Mesenchymal stem cell (in vitro differentiated cells and primary cell): ENCODE measurements around the gene C3orf38.

Source experiments
- DNase-seq: peaks from one replicate; pipeline ENCODE4 v3.0.0-alpha.2; 2013
- H2AFZ ChIP-seq: one replicate; pipeline ENCODE4 v1.6.1; 2013; ENCODE audit warnings: low read depth, mild to moderate bottlenecking, control low read depth, inconsistent platforms, low read length, moderate library complexity
- H2AK5ac ChIP-seq: 2 replicates; pipeline ENCODE4 v1.6.1; 2013; ENCODE audit warnings: low read length, moderate library complexity, mild to moderate bottlenecking, inconsistent platforms; ENCODE audit not compliant: severe bottlenecking
- H2BK120ac ChIP-seq: one replicate; pipeline ENCODE4 v1.6.1; 2013; ENCODE audit warnings: low read depth, mild to moderate bottlenecking, inconsistent platforms, low read length, moderate library complexity
- H2BK12ac ChIP-seq, 2 experiments: one replicate each; pipeline ENCODE4 v1.6.1; 2013; ENCODE audit warnings: inconsistent platforms in 2 of 2, low read length in 2 of 2, mild to moderate bottlenecking in 2 of 2, moderate library complexity in 2 of 2, control low read depth in 1 of 2
- H2BK15ac ChIP-seq: one replicate; pipeline ENCODE4 v1.6.1; 2013; ENCODE audit warnings: mild to moderate bottlenecking, low read depth, inconsistent platforms; ENCODE audit not compliant: poor library complexity, severe bottlenecking
- H2BK5ac ChIP-seq: 2 replicates; pipeline ENCODE4 v1.6.1; 2013; ENCODE audit warnings: low read depth, mild to moderate bottlenecking, low read length, control low read depth, inconsistent platforms; ENCODE audit not compliant: poor library complexity, severe bottlenecking
- H3K14ac ChIP-seq, 2 experiments: one replicate each; pipeline ENCODE4 v1.6.1; 2013; ENCODE audit warnings: inconsistent platforms in 2 of 2, low read length in 2 of 2, control low read depth in 1 of 2, mild to moderate bottlenecking in 1 of 2, moderate library complexity in 1 of 2
- H3K18ac ChIP-seq, 2 experiments: one replicate each; pipeline ENCODE4 v1.6.1; 2013; ENCODE audit warnings: inconsistent platforms in 2 of 2, low read length in 2 of 2, control low read depth in 1 of 2, low read depth in 1 of 2, mild to moderate bottlenecking in 1 of 2
- H3K23ac ChIP-seq, 2 experiments: one replicate each; pipeline ENCODE4 v1.6.1; 2013; ENCODE audit warnings: inconsistent platforms in 2 of 2, low read length in 2 of 2, mild to moderate bottlenecking in 2 of 2, moderate library complexity in 2 of 2, control low read depth in 1 of 2
- H3K27ac ChIP-seq: 2 replicates; pipeline ENCODE4 v1.5.1; 2013; ENCODE audit warnings: mild to moderate bottlenecking, moderate library complexity, low read length, control low read depth, inconsistent platforms; ENCODE audit not compliant: poor library complexity, severe bottlenecking
- H3K27me3 ChIP-seq, 2 experiments: 2 replicates each; pipeline versions ENCODE4 v1.6.1 to v1.7.0; 2013; ENCODE audit warnings: low read length in 2 of 2, mild to moderate bottlenecking in 2 of 2, moderate library complexity in 2 of 2, control low read depth in 1 of 2, inconsistent platforms in 1 of 2; ENCODE audit not compliant: control insufficient read depth in 1 of 2, insufficient read depth in 1 of 2
- H3K36me3 ChIP-seq, 2 experiments: 2 replicates each; pipeline versions ENCODE4 v1.6.1 to v1.7.0; 2013; ENCODE audit warnings: low read length in 2 of 2, control low read depth in 1 of 2, inconsistent platforms in 1 of 2, low read depth in 1 of 2, mild to moderate bottlenecking in 1 of 2; ENCODE audit not compliant: insufficient read depth in 2 of 2, control insufficient read depth in 1 of 2
- H3K4ac ChIP-seq, 2 experiments: one replicate each; pipeline ENCODE4 v1.6.1; 2013; ENCODE audit warnings: inconsistent platforms in 2 of 2, low read length in 2 of 2, mild to moderate bottlenecking in 2 of 2, moderate library complexity in 2 of 2, control low read depth in 1 of 2, low read depth in 1 of 2
- H3K4me1 ChIP-seq: 2 replicates; pipeline ENCODE4 v1.6.1; 2013; ENCODE audit warnings: low read depth, low read length, control low read depth; ENCODE audit not compliant: control insufficient read depth, insufficient read depth
- H3K4me2 ChIP-seq: 2 replicates; pipeline ENCODE4 v1.6.1; 2013; ENCODE audit warnings: low read length, mild to moderate bottlenecking, inconsistent platforms; ENCODE audit not compliant: poor library complexity, severe bottlenecking
- H3K4me3 ChIP-seq, 2 experiments: 2 replicates each; pipeline versions ENCODE4 v1.5.1 to v1.7.0; 2013; ENCODE audit warnings: low read length in 2 of 2, mild to moderate bottlenecking in 2 of 2, control low read depth in 1 of 2, low read depth in 1 of 2; ENCODE audit not compliant: insufficient read depth in 1 of 2
- H3K79me1 ChIP-seq: replicated peaks from 2 replicates; pipeline ENCODE4 v1.6.1; 2013; ENCODE audit warnings: mild to moderate bottlenecking, control low read depth, low read length, inconsistent platforms; ENCODE audit not compliant: poor library complexity, severe bottlenecking
- H3K9ac ChIP-seq: 2 replicates; pipeline ENCODE4 v1.7.0; 2013; ENCODE audit warnings: mild to moderate bottlenecking, low read length, moderate library complexity
- H3K9me3 ChIP-seq: 2 replicates; pipeline ENCODE4 v1.7.0; 2013; ENCODE audit warnings: mild to moderate bottlenecking, low read length; ENCODE audit not compliant: control insufficient read depth
- H4K8ac ChIP-seq: one replicate; pipeline ENCODE4 v1.6.1; 2013; ENCODE audit warnings: inconsistent platforms, mild to moderate bottlenecking, low read length, moderate library complexity
- H4K91ac ChIP-seq: one replicate; pipeline ENCODE4 v1.6.1; 2013; ENCODE audit warnings: mild to moderate bottlenecking, low read length, inconsistent platforms
- WGBS: methylation state at CpG from one replicate; pipeline ENCODE4 v1.1.7; 2013; ENCODE audit warnings: mixed read lengths; 5-methylcytosine and 5-hydroxymethylcytosine counted together

The C3orf38 gene

DNA sequence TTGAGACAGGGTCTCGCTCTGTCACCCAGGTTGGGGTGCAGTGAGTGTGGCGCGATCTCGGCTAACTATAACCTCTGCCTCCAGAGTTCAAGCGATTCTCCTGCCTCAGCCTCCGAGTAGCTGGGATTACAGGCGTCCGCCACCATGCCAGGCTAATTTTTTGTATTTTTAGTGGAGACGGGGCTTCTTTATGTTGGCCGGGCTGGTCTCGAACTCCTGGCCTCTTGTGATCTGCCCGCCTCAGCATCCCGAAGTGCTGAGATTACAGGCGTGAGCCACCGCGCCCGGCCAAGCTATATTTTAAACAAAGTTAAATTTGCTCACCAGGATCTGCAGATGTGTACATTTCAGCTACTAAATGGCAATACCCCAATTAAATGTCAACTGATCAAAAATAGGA is 1.1 kb upstream of the C3orf38 start:
- Histone ChIP-seq H2BK5ac (no peak overlapping the region), H2BK15ac (no peak overlapping the region), H3K9ac (peak overlapping the region; percentile 98), H3K9me3 (no peaks in the 10 kb centered on the region), H2AFZ (no peak overlapping the region), H2BK120ac (no peak overlapping the region), H3K14ac (no peak overlapping the region), H3K4me2 (peak overlapping the region; percentile 92), H3K23ac (no peak overlapping the region), H3K27me3 (no peaks in the 10 kb centered on the region), H3K4me1 (peaks cover 3% of the 10 kb centered on the region), H3K36me3 (peaks cover 2 to 7% of the 10 kb centered on the region in 2 experiments), H3K79me1 (peaks cover 10% of the 10 kb centered on the region), H3K4me3 (peak overlapping the region in 1 of 2 experiments; percentile 99), H3K27ac (no peak overlapping the region), H2BK12ac (no peak overlapping the region), H3K18ac (no peak overlapping the region), H4K91ac (no peak overlapping the region), H2AK5ac (no peak overlapping the region), H4K8ac (no peak overlapping the region), H3K4ac (no peak overlapping the region)
- 90% methylated on average over 17 of the region's 17 CpGs for WGBS
- no peak for DNase-seq

DNA sequence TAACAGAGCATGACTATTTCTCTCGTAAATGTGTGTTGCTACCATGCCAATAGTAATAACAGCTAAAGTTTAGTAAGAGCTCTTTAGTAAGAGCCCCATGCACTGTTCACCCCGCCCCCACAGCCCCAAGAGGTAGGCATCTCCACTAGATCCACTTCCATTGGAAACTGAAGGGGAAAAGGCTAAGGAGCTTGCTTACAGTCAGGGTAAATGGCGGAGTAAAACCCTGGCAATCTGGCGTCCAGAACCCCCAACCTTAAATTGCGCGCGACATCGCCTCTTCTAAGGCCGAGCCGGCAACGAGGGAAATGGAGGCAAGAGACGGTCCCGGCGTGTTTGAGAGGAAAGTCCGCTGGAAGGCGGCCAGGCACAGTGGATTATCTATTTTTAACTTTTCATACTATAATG is 654 bp upstream of the C3orf38 start:
- peak overlapping the region; percentile 92 for H3K4me2 ChIP-seq

DNA sequence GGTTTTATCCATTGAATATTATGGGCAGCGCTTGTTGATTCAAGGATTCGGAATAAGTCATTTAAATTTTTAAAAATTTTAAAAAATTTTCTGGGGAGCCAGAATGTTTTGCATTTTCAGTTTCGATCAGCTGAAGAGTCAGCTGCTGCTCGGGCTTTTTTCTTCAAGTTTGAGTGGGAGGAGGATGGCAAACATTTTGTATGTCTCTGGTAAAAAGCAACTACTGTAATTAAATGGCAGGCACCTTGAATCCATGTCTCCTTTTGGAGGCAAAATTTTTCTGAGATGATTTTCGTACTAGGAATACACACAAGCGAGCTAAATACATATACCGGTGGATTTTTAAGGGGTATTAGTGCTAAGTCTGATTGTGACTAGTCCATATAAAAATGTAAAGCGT is 612 bp downstream of the C3orf38 start:
- peak overlapping the region in 1 of 2 experiments; percentile 74 for H3K14ac ChIP-seq
- H3K23ac ChIP-seq, result peak overlapping the region in 1 of 2 experiments; percentile 75
- H2BK120ac ChIP-seq, result no peak overlapping the region
- peak overlapping the region; percentile 52 for H3K4me2 ChIP-seq
- H2BK12ac ChIP-seq, result no peak overlapping the region
- no peaks in the 10 kb centered on the region for H3K9me3 ChIP-seq
- peak overlapping the region; percentile 95 for H3K27ac ChIP-seq
- peaks cover 15% of the 10 kb centered on the region for H3K79me1 ChIP-seq
- peak overlapping the region; percentile 80 for H2BK15ac ChIP-seq
- H3K4me1 ChIP-seq, result peaks cover 3% of the 10 kb centered on the region
- peaks cover 7 to 23% of the 10 kb centered on the region in 2 experiments for H3K36me3 ChIP-seq
- no peak overlapping the region for H4K8ac ChIP-seq
- no peak overlapping the region for H2AK5ac ChIP-seq
- DNase-seq, result no peak
- 2% methylated on average over 8 of the region's 8 CpGs for WGBS
- H3K9ac ChIP-seq, result peak overlapping the region; percentile 98
- H3K4ac ChIP-seq, result peak overlapping the region in 1 of 2 experiments; percentile 92
- H3K4me3 ChIP-seq, result peak overlapping the region; percentile 78 to 99
- no peak overlapping the region for H2AFZ ChIP-seq
- H2BK5ac ChIP-seq, result no peak overlapping the region
- no peak overlapping the region for H4K91ac ChIP-seq
- no peaks in the 10 kb centered on the region for H3K27me3 ChIP-seq
- H3K18ac ChIP-seq, result peak overlapping the region in 1 of 2 experiments; percentile 80

More for the DNA sequence above, 654 bp upstream of the C3orf38 start:
- Histone ChIP-seq H4K91ac (no peak overlapping the region), H3K27ac (peak overlapping the region; percentile 7), H3K27me3 (no peaks in the 10 kb centered on the region), H3K23ac (peak overlapping the region in 1 of 2 experiments; percentile 77), H4K8ac (peak overlapping the region; percentile 19), H2BK12ac (no peak overlapping the region), H3K18ac (no peak overlapping the region), H3K9ac (peak overlapping the region; percentile 98), H3K79me1 (peaks cover 10% of the 10 kb centered on the region), H2AK5ac (no peak overlapping the region), H2BK120ac (no peak overlapping the region), H2AFZ (peak overlapping the region; percentile 78), H3K4me3 (peak overlapping the region; percentile 78 to 99), H3K4ac (peak overlapping the region in 1 of 2 experiments; percentile 87), H3K4me1 (peaks cover 3% of the 10 kb centered on the region), H2BK15ac (no peak overlapping the region), H3K9me3 (no peaks in the 10 kb centered on the region), H3K14ac (no peak overlapping the region), H2BK5ac (no peak overlapping the region), H3K36me3 (peaks cover 2 to 12% of the 10 kb centered on the region in 2 experiments)
- no peak for DNase-seq
- 2% methylated on average over 7 of the region's 16 CpGs for WGBS

DNA sequence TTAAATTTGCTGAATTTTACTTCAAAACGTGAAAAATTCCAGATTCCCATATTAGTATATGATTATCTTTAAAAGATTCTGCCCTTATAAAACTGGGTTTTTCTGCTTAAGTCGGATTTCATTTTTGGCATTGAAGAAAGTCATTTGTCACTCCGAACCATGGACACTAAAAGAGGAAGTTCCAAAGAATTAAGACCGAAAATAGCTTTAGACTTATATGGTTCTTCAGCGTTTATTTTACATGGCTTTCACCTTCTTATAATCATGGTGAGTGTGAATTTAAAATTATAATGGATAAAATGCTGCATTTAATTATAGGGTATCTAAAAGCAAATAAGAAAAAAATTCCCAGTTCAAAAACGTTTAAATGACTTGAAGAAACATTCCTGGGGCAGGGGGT is 1.0 kb downstream of the C3orf38 start:
- no peak overlapping the region for H2AFZ ChIP-seq
- H4K8ac ChIP-seq, result no peak overlapping the region

More for the DNA sequence above, 1.0 kb downstream of the C3orf38 start:
- DNase-seq, result peak; percentile 12
- no peaks in the 10 kb centered on the region for H3K9me3 ChIP-seq
- no peak overlapping the region for H2BK15ac ChIP-seq
- no peak overlapping the region for H2BK5ac ChIP-seq
- no peak overlapping the region for H2AK5ac ChIP-seq
- H3K4me2 ChIP-seq, result no peak overlapping the region
- H3K27ac ChIP-seq, result no peak overlapping the region
- H3K18ac ChIP-seq, result no peak overlapping the region
- no peak overlapping the region for H2BK120ac ChIP-seq
- peaks cover 3% of the 10 kb centered on the region for H3K4me1 ChIP-seq
- peaks cover 9 to 27% of the 10 kb centered on the region in 2 experiments for H3K36me3 ChIP-seq
- WGBS, result 6% methylated on average over 2 of the region's 6 CpGs
- peak overlapping the region in 1 of 2 experiments; percentile 99 for H3K4me3 ChIP-seq
- no peak overlapping the region for H3K23ac ChIP-seq
- no peaks in the 10 kb centered on the region for H3K27me3 ChIP-seq
- no peak overlapping the region for H2BK12ac ChIP-seq
- H3K14ac ChIP-seq, result no peak overlapping the region
- no peak overlapping the region for H4K91ac ChIP-seq
- H3K9ac ChIP-seq, result peak overlapping the region; percentile 98
- H3K79me1 ChIP-seq, result peaks cover 12% of the 10 kb centered on the region
- H3K4ac ChIP-seq, result no peak overlapping the region
